ENCODE results near the gene TFCP2. TPM values are rescaled to one million over a fixed set of nuclear protein-coding genes. Genes with fewer than 3 reads are reported as not detected.

TFCP2 gene
- total RNA-seq, 1 donor from 2014 or later = 14.1 TPM

Other genes with a start within 250 kb of the TFCP2 start
- gene HIGD1C, start 220.6 kb downstream of the TFCP2 start, total RNA-seq = not detected in 2 replicates
- gene SLC11A2, start 146.8 kb downstream of the TFCP2 start, total RNA-seq = 35.7 and 39.7 TPM in 2 replicates
- gene LETMD1, start 124.8 kb downstream of the TFCP2 start, total RNA-seq = 20.8 and 27.7 TPM in 2 replicates
- 11.1 and 22.0 TPM in 2 replicates for gene CSRNP2, start 89.5 kb downstream of the TFCP2 start, total RNA-seq
- gene POU6F1, start 44.9 kb upstream of the TFCP2 start, total RNA-seq = 1.3 and 3.0 TPM in 2 replicates
- gene DAZAP2, start 65.7 kb upstream of the TFCP2 start, total RNA-seq = 68.5 and 73.7 TPM in 2 replicates
- 9.8 and 17.7 TPM in 2 replicates for gene SMAGP, start 97.3 kb upstream of the TFCP2 start, total RNA-seq
- gene BIN2, start 151.0 kb upstream of the TFCP2 start, total RNA-seq = not detected in 2 replicates
- gene CELA1, start 173.5 kb upstream of the TFCP2 start, total RNA-seq = not detected in 2 replicates
- gene GALNT6, start 218.3 kb upstream of the TFCP2 start, total RNA-seq = 8.5 and 27.7 TPM in 2 replicates

Measured in lung microvascular endothelial cell (primary cell).